SIG-M5 (cell line): Measurements from ENCODE around the gene ZBTB47.

ENCODE experiments used
- DNase-seq: peaks from one replicate; lab custom pipeline; 2025; lab: John Stamatoyannopoulos, UW

The ZBTB47 gene

GRCh38 chr3:42653560-42654330 lies at the start of gene ZBTB47:
ZBTB47 (plus strand) TSS chr3:42653697; CDS start chr3:42658356, 4,659 bp downstream.
- DNase-seq, result no peak

GRCh38 chr3:42605546-42606173 lies 47.8 kb upstream of the ZBTB47 start:
- no peak for DNase-seq

- DNase-seq, result no peak
Observed at GRCh38 chr3:42608581-42608980, 44.9 kb upstream of the ZBTB47 start.

GRCh38 chr3:42610976-42611375 lies 42.5 kb upstream of the ZBTB47 start:
- DNase-seq, result no peak

GRCh38 chr3:42612217-42612616 lies 41.3 kb upstream of the ZBTB47 start:
- no peak for DNase-seq

- DNase-seq, result no peak
Observed at GRCh38 chr3:42612928-42613327, 40.6 kb upstream of the ZBTB47 start.

GRCh38 chr3:42613462-42613861 lies 40.0 kb upstream of the ZBTB47 start:
- no peak for DNase-seq

GRCh38 chr3:42631620-42632019 lies 21.9 kb upstream of the ZBTB47 start:
- no peak for DNase-seq

GRCh38 chr3:42632146-42632545 lies 21.4 kb upstream of the ZBTB47 start:
- no peak for DNase-seq

GRCh38 chr3:42633544-42633943 lies 20.0 kb upstream of the ZBTB47 start:
- DNase-seq, result no peak

GRCh38 chr3:42635111-42635510 lies 18.4 kb upstream of the ZBTB47 start:
- DNase-seq, result peak; percentile 12

- no peak for DNase-seq
Observed at GRCh38 chr3:42637001-42637400, 16.5 kb upstream of the ZBTB47 start.

GRCh38 chr3:42638339-42638842 lies 15.1 kb upstream of the ZBTB47 start:
- DNase-seq, result no peak

GRCh38 chr3:42639192-42639591 lies 14.3 kb upstream of the ZBTB47 start:
- no peak for DNase-seq

- DNase-seq, result no peak
Observed at GRCh38 chr3:42640129-42640528, 13.4 kb upstream of the ZBTB47 start.

- DNase-seq, result no peak
Observed at GRCh38 chr3:42640771-42641370, 12.6 kb upstream of the ZBTB47 start.

GRCh38 chr3:42647821-42648459 lies 5.6 kb upstream of the ZBTB47 start:
- DNase-seq, result no peak

GRCh38 chr3:42649006-42649405 lies 4.5 kb upstream of the ZBTB47 start:
- DNase-seq, result no peak

GRCh38 chr3:42649783-42650182 lies 3.7 kb upstream of the ZBTB47 start:
- DNase-seq, result no peak

GRCh38 chr3:42651248-42652091 lies 2.0 kb upstream of the ZBTB47 start:
- DNase-seq, result no peak

- DNase-seq, result no peak
Observed at GRCh38 chr3:42652251-42652610, 1.3 kb upstream of the ZBTB47 start.
